Tibial artery (tissue), 4 donors: ENCODE measurements around the gene BAX.

Experiments
- DNase-seq, 2 donors: peaks; one replicate each; pipeline ENCODE4 v3.0.0-alpha.2; 2019
- H3K27ac ChIP-seq, 2 donors: fragments of 200-600 bp; sonication (generic) in 1 of 2; 1 replicate in 1 of 2; 2 replicates in 1 of 2; pipeline ENCODE4 v1.5.1; 2018 to 2019; ENCODE audit warnings: mild to moderate bottlenecking in 1 of 2
- H3K27me3 ChIP-seq, 2 donors: fragments of 200-600 bp; sonication (generic) in 1 of 2; one replicate each; pipeline versions ENCODE4 v1.5.1 to v1.6.0; 2016 to 2019
- H3K36me3 ChIP-seq, 3 donors: fragments of 200-600 bp; sonication (generic) in 2 of 3; one replicate each; pipeline ENCODE4 v1.5.1; 2016 to 2019; ENCODE audit warnings: mild to moderate bottlenecking in 2 of 3
- H3K4me1 ChIP-seq, 4 donors: fragments of 200-600 bp; sonication (generic) in 2 of 4; 1 replicate in 3 of 4; 2 replicates in 1 of 4; pipeline ENCODE4 v1.5.1; 2016 to 2019
- H3K4me3 ChIP-seq, 2 donors: fragments of 200-600 bp; sonication (generic) in 1 of 2; 1 replicate in 1 of 2; 2 replicates in 1 of 2; pipeline ENCODE4 v1.5.1; 2018 to 2019; ENCODE audit warnings: mild to moderate bottlenecking in 2 of 2
- H3K9me3 ChIP-seq, 3 donors: fragments of 200-600 bp; sonication (generic) in 1 of 3; one replicate each; pipeline ENCODE4 v1.5.1; 2016 to 2019
- CTCF ChIP-seq, 2 experiments: fragments of 200-600 bp in 1 of 2; fragments of 450-650 bp in 1 of 2; IDR thresholded peaks; one replicate each; pipeline ENCODE4 v1.5.1; 2017 to 2019; ENCODE audit warnings: antibody characterized with exemption in 2 of 2, mild to moderate bottlenecking in 1 of 2, moderate library complexity in 1 of 2
- intact Hi-C: fragments of 100-400 bp; cut with DNase I; formaldehyde crosslinking; loops from one replicate; pipeline ENCODE4 v1.15.0; 2023; ENCODE audit warnings: low total_unique reads

Gene BAX

GRCh38 chr19:49006905-49007304 lies 52.2 kb downstream of the BAX start:
- Histone ChIP-seq H3K27ac (no peak overlapping the region), H3K27me3 (no peaks in the 10 kb centered on the region), H3K9me3 (no peaks in the 10 kb centered on the region), H3K36me3 (peaks cover 53 to 93% (median 86%) of the 10 kb centered on the region in 3 donors), H3K4me3 (no peak overlapping the region), H3K4me1 (no peaks in the 10 kb centered on the region)
- no peak for DNase-seq
- TF ChIP-seq CTCF (IDR thresholded peaks at IDR 0.05): no peak
- intact Hi-C loops: no loop called here

DNA sequence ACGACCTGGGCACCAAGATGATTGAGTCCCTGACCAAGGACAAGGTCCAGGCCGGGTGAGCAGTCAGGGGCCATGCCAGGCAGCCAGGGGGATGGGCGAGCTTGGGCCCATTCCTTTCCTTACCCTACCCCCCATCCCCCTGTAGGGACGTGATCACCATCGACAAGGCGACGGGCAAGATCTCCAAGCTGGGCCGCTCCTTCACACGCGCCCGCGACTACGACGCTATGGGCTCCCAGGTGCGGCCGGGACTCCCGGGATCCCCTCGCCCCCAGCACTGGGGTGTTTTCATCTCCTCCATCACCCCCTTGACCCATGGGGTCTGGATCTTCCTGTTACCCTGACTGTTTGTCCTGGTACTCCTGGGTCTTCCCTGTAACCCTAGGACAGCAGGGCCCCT lies 55.2 kb downstream of the BAX start:
- intact Hi-C loops: no loop called here
- Histone ChIP-seq H3K4me3 (no peak overlapping the region), H3K36me3 (peaks cover 62 to 93% (median 81%) of the 10 kb centered on the region in 3 donors), H3K4me1 (no peaks in the 10 kb centered on the region), H3K27me3 (no peaks in the 10 kb centered on the region), H3K9me3 (no peaks in the 10 kb centered on the region), H3K27ac (no peak overlapping the region)
- no peak for DNase-seq
- no peak for TF ChIP-seq CTCF (IDR thresholded peaks at IDR 0.05)

GRCh38 chr19:49010453-49010852 lies 55.8 kb downstream of the BAX start:
- intact Hi-C loops: no loop called here
- DNase-seq: no peak
- H3K27me3 ChIP-seq: no peaks in the 10 kb centered on the region
- no peak overlapping the region for H3K27ac ChIP-seq
- no peak for TF ChIP-seq CTCF (IDR thresholded peaks at IDR 0.05)
- peaks cover 58 to 93% (median 81%) of the 10 kb centered on the region in 3 donors for H3K36me3 ChIP-seq
- no peak overlapping the region for H3K4me3 ChIP-seq
- H3K9me3 ChIP-seq: no peaks in the 10 kb centered on the region
- no peaks in the 10 kb centered on the region for H3K4me1 ChIP-seq

DNA sequence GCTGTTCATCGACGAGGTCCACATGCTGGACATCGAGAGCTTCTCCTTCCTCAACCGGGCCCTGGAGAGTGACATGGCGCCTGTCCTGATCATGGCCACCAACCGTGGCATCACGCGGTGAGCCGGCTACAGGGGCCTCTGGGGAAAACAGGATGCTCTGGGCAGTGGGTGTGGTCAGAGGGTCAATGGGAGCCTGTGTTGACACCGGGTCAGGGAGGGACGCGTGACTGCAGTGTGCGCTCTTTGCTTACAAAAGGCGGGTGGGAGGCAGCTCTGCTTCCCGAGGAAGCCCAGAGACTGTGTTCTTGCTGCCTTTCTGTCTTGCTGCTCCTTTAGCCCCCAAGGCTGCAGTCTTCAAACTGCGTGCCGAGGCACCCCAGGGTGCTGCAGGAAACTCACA lies 56.5 kb downstream of the BAX start:
- peaks cover 51 to 93% (median 81%) of the 10 kb centered on the region in 3 donors for H3K36me3 ChIP-seq
- H3K27me3 ChIP-seq: no peaks in the 10 kb centered on the region
- H3K27ac ChIP-seq: no peak overlapping the region
- intact Hi-C loops: no loop called here
- DNase-seq: no peak
- no peaks in the 10 kb centered on the region for H3K9me3 ChIP-seq
- TF ChIP-seq CTCF (IDR thresholded peaks at IDR 0.05): no peak
- no peaks in the 10 kb centered on the region for H3K4me1 ChIP-seq
- no peak overlapping the region for H3K4me3 ChIP-seq
